Activated naive CD4-positive, alpha-beta T cell treated with anti-CD3 and anti-CD28 coated beads, Interleukin-2, amount 50 U/mL, for 16 hours (primary cell): ENCODE data around the gene GSTM2.

ENCODE experiments used
- DNase-seq: peaks from one replicate; pipeline ENCODE4 v3.0.0-alpha.2; 2020

GSTM2 gene

DNA sequence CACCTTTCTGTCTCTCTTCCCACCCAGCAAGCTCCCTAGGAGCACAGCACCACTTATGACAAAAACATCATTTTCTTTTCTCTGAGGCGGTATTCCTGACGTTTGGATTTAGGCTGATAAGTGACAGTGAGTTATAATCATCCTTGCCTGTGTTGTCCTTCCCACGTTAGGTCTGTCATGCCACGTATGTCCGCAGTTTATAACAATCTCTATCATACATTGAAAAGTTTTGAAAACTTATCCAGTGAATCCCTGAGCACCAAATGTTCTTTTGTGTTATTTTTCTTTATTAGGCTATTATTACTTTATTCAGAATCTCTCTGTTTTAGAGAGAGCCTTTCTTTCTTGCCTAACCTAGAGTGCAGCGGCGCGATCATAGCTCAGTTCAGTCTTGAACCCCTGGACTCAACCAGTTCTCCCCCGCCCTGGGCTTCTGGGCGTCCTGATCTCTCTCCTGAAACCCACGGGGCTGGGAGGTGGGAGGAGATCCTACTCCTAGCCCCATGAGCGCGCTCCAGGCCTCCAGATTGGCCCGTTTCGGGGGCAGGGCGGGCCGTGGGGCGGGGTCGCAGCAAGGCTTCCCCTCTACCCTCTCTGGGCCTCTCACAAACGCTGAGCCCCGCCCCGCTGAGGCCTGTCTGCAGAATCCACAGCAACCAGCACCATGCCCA is at the start of gene GSTM2:
Gene GSTM2, plus strand, starts transcription at position 606 of the 671 bp plus-strand sequence. Its CDS starts 59 bp downstream, at position 665.
- peak; percentile 91 for DNase-seq

DNA sequence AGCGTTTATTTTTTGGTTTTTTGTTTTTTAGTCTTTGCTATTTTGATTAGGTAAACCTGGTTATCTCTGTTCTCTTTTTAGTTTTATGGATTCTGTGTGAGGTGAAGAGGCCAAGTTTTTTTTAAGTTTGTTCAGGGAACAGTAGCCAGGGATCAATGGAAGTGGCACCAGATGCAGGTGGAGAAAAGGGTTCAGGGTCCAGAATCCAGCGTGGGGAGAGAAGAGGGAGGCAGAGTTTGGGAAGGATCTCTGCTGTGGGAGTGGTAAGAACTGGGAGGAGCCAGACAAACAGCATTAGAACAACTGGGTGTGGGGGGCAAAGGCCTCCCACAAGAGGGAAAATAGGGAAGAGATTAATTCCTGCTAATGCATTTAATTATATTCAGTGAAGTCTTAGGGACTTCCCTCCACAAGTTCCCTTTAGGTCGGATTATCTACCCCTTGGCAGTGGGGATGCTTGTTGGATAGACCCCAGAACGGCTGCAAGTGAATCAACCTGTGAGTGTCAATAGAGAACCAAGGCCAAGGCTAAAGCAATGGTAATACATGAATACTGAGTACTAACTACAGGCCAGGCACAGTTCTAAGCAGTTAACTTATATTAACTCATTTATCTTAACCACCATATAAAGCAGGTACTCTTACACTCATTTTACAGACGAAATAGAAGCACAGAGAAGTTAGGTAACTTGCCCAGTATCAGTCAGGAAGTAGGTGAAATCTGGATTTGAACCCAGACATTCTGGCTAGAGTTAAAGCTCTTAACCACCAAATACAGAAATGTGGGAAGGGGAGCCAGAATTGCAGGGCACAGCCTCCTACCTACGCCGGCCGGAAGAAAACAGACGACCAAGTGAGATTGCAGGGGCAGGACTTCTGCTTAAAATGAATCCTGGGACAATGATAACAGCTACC is 48.9 kb upstream of the GSTM2 start:
- no peak for DNase-seq

DNA sequence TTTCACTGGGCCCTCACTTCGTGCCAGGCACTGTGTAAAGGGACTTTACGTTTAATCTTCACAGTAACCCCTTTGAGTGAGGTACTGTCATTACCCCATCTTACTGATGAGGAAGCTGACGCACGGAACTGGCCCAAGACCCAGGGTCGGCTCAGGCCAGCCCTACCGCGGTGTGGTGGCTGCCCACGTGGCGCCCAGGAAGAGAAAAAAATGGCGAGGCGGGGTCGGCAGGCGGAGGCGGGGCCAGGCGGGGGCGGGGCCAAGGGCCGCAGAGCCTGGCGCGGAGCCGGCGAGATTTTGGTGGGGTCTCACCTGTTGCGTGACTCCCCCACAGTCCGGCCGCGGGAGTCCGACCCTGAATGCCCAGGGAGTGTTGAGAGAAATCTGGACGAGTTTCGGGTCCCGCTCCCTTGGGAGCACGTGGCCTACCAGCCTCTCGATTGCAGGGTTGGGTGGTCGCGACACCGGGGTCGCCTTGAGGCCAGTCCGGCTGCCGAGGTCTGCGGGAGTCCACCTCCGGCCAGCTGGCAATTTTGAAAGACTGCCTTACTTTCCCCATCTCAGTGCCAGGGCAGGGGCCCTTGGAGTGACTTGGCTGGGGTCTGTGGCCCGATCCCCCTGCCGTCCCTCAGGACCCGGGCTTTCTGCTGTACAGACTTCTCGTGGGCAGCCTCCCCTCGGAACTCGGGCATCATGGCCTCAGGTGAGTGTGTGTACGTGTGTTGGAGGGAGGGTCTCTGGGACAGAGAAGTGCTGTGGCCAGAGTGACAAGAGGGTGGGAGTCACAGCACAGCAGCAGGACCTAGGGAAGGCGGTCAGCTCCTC is 48.1 kb upstream of the GSTM2 start, which contains the start of the genes AMPD2 and GNAT2:
Gene AMPD2, plus strand, starts transcription at position 262 of the 825 bp plus-strand sequence. CDS start 1,339 bp downstream, outside the sequence.
Gene GNAT2, minus strand, starts transcription at position 41 of the 825 bp plus-strand sequence. CDS start 6,746 bp downstream, outside the sequence.
- DNase-seq, result peak; percentile 69

DNA sequence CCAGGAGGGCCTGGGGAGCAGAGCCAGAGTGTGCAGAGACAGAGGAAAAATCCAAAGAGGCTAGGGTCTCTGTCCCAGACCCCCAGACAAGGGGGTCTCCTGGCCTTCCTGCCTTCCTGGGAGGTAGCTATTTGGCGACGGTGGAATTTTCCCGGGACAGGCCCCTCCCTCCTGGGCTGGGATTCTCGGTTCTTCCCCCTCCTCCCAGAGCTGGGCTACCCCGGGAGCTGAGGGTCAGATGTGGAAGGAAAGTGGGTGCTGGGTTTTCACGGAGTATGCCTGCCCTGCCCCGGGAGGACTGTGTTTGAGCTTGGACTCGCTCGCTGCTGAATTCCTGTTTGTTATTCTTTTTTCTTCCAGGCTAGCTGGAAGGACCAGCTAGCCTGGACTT is 47.5 kb upstream of the GSTM2 start:
- DNase-seq, result no peak

DNA sequence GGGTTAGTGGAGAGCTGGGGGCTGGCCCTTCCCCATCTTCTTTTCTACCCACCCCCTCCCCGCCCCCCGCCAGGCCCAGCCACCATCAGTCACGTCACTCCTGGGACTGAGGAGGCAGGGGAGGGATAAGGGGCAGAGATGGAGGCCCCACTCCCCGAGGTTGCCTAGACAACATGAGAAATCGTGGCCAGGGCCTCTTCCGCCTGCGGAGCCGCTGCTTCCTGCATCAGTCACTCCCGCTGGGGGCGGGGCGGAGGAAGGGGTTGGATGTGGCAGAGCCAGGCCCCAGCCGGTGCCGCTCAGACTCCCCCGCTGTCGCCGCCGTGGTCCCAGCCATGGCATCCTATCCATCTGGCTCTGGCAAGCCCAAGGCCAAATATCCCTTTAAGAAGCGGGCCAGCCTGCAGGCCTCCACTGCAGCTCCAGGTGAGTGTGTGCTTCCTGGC is 47.0 kb upstream of the GSTM2 start:
- DNase-seq, result peak; percentile 98

DNA sequence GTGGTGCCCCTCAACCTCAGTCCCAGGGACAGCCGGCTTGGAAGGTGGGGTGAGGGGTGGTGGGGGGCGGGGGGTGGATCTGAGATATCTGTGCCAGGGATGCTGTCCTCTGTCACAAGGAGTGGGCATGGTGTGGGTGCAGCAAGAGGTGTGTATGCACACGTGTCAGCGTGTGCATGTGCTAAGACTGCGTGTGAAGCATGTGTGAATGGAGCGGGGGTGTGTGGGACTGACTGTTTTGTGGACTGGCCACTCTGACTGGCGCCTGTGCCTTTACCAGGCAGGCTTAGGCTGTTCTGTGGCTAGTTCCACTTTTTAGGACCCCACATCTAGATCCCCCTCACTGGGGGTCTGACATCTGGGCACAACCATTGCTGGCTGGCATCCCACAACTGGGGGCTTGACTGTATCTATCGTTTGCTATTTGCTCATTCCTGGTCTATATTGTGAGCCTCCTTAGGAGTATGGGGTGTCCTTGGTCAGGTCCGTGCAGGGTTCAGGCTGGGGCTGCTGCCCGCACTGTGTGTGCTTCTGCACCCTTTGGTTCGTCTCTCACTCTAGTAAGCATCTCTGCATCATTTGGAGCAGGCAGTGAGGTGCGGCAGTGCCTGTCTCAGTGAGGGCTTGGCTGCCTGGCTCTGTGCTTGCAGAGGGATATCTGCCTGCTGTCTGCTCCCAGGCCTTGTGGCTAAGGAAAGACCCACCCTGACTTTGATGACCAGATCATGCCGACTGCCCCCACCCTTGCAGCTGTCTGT is 46.3 kb upstream of the GSTM2 start:
- DNase-seq, result no peak

DNA sequence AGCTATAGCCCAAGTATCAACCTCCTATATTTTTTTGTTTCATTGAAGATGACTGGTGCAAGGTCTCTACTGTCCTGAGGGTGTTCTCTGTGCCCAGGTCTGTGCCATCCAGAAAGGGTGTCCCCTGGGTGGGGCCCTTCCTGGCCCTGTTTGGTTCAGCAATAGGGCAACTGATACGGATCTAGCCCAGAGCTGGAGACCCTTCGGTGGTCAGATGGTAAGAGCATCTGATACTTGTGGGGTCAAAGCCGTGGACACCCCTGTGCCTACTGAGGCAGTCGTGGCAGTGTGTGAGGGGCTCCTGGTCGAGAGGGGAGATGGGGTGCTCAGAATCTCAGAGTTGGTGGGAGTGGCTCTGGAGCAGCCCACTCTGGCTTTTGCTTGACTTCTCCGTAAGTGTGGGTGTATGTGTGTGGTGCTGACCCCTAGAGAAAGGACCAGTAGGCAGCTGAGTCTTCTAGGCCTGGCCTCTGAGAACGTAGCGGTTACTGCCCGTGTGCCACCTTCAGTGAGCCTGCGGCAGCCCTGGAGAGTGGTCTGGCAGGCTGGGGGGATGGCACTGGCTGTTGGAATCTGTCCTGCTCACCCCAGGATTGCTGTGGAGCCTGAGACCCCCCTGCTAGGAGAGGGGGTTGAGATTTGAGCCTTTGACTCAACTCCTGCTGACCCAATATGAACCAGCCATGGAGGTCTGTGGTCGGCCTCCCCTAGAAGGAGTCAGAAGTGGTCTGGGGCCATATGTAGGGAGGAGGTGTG is 45.5 kb upstream of the GSTM2 start:
- no peak for DNase-seq

DNA sequence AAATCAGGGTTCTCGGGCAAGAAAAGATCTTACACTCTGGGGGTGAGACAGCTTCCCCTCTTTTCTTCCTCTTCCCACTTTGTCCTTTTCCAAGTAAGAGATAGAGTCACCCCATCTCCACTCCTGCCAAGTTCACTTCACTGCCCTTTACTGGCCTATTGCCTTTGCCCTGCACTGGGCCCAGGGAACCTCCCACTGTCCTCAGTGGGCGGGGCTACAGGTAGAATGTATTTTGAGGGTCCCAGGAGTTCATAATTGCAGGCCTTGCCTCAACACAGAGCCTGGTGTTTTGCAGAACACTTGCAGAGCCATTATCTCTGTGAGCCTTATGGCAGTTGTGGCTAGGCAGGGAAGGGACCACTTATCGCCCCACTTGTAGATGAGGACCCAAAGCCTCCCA is 45.0 kb upstream of the GSTM2 start:
- no peak for DNase-seq

DNA sequence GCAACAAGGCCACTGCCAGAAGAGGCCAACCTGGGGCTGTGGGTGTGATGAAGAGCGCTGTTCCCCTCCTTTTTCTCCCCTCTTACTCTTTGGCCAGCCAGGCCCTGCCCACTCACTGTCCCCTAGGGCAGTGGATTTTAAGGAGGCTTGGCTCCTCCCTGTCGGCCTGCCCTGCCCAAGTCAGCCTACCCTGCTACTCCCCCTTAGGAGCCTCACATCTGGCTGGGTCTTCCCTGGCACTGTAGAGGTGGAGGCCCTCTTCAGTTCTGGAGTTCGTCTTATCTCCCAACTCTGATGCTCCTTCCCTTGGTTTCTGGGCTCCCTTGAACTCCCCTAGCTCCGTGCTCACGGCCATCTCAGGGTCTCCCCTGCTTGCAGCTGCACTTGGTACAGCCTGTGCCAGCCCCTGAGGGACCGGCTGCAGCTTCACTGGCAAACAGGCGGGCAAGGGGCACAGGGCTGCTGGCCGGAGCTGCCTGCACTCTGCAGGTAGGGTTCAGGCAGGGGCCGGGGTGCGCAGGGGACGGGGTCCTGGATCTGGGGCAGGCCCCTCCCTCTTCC is 44.2 kb upstream of the GSTM2 start:
- DNase-seq, result no peak

DNA sequence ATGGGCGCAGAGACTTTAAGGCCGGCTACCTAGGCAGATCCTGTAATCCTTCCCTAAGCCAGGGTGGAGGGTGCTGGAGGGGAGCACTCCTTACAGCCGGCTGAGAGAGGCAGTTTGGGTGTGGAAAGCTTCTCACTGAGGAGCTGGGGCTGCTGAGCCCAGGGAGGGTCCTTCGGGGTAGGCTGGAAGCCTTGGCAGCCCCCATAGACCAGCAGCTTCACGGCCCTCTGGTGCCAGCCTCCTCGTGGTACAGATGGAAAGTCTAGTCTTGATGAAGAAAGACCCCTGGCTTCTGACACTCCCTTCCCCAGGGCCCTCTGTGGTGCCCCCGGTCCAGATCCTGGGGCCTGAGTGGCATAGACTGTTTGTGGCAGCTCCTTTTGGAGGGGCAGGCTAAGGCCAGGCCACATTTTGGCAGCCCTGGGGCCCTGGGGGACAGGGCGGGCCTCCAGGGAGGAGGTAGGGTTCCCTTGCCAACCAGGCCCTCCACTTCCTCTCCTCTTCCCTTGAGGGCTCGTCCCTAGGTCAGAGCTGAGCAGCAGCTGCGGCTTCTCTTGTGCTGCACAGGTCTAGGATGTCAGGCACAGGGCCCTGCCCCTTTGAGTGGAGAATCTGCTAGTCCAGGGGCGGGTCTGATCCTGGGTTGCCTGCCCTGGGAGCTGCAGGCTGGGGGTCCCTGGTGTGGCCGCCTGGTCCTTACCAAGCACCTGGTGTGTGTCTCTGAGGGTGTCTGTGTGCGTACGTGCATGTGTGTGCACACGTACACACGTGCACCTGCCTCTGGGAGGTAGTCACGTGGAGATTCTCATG is 43.5 kb upstream of the GSTM2 start:
- DNase-seq, result no peak

DNA sequence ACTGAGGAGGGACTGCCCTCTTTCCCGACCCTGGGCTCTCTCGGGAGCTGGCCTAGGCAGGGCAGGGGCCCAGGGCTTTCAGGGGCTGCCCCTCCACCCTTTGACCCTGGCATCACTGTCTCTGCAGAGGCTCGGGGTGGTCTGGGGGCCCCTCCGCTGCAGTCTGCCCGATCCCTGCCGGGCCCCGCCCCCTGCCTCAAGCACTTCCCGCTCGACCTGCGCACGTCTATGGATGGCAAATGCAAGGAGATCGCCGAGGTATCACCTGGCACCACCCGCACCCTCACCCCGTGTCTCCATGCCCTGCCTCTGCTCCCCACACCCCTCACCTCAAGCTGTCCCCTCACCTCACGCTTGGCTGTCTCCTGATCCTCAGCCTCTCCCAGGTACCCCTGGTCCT is 42.7 kb upstream of the GSTM2 start:
- no peak for DNase-seq

DNA sequence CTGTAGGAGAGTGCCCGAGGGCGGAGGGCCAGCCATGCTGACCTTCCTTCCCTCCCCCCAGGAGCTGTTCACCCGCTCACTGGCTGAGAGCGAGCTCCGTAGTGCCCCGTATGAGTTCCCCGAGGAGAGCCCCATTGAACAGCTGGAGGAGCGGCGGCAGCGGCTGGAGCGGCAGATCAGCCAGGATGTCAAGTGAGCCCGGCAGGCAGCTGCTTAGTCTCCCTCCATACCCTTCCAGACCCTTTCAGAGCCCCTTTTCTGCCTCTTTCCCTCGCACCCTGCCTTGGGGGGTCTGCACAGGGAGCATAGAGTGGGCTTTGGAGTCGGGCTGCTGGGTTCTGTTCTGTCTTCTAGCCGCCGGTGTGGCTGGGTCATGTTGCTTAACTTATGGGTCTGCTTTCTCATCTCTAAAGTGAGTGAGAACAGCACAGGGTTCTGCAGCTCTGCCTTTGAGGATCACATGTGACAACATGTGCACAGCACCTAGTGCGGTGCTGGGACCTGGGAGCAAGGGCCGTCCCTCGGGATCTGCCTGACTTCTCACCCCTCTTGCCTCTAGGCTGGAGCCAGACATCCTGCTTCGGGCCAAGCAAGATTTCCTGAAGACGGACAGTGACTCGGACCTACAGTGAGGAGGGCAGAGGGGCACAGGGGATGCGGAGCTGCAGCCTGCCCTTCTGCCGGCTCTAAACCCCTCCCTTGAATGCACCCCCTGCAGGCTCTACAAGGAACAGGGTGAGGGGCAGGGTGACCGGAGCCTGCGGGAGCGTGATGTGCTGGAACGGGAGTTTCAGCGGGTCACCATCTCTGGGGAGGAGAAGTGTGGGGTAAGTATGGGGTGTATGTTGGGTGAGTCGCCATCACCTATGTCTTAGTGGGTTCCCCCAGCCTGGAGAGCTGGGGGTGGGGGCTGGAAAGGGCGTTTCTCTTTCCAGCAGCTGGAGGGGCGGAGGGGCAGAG is 42.0 kb upstream of the GSTM2 start:
- DNase-seq, result no peak

DNA sequence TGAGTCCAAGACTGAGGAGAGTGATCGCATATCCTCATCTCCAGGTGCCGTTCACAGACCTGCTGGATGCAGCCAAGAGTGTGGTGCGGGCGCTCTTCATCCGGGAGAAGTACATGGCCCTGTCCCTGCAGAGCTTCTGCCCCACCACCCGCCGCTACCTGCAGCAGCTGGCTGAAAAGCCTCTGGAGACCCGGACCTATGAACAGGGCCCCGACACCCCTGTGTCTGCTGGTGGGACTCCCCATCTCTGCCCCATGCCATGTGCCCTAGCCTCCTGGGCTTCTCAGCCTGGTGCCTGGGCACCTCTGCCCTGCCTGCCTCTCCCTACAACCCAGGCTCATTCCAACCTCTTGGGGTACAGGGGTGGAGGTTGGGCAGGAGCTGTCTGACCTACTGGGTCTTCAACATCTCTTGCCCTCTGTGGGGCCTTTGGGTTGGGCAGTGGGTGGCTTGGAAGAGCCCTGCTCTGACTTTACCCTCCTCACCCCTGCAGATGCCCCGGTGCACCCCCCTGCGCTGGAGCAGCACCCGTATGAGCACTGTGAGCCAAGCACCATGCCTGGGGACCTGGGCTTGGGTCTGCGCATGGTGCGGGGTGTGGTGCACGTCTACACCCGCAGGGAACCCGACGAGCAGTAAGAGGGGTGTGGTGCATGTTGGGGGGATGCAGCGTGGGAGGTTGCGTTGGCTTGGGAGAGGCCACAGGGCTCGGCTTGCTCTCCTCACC is 41.0 kb upstream of the GSTM2 start:
- DNase-seq, result no peak

DNA sequence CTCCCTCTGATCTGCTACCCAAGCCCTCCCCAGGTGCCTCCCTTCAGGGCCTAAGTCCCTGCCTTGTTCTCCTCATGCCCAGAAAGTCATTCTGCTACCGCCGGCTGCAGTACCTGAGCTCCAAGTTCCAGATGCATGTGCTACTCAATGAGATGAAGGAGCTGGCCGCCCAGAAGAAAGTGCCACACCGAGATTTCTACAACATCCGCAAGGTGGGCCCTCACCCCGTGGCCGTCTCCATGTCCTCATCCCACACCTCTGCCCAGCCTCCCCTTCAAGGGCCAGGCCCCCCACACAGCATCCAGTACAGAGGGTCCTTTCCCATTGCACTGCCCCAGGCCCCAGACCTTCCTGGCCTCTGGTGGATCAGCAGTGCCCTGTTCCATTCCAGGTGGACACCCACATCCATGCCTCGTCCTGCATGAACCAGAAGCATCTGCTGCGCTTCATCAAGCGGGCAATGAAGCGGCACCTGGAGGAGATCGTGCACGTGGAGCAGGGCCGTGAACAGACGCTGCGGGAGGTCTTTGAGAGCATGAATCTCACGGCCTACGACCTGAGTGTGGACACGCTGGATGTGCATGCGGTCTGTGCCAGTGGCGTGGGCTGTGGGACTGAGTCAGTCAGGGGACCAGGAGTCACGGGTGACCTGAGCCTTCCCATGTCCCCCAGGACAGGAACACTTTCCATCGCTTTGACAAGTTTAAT is 40.0 kb upstream of the GSTM2 start:
- DNase-seq, result no peak

DNA sequence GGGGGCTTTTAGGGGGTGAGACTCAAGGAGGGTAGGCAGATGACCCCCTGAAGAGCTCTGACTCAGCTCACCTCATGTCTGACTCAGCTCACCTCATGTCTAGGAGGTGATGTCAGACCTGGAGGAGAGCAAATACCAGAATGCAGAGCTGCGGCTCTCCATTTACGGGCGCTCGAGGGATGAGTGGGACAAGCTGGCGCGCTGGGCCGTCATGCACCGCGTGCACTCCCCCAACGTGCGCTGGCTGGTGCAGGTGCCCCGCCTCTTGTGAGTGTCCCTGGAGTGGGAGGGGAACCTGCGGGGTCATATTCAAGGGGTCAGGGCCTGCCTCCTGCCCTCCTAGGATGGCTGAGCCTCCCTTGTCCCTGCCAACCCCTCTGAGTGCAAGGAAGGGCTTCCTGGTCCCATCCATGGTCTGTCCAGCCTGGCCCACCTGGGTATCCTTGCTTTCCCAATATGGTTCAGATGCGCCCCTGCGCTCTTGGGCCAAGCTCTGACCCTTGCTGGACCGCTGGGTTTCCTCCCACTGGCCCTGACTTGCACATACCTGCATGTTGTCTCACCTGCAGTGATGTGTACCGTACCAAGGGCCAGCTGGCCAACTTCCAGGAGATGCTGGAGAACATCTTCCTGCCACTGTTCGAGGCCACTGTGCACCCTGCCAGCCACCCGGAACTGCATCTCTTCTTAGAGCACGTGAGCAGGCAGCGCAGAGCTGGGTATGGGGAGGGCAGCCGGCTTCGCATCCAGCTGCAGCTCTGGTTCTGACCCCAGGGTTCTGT is 39.1 kb upstream of the GSTM2 start:
- DNase-seq, result no peak

DNA sequence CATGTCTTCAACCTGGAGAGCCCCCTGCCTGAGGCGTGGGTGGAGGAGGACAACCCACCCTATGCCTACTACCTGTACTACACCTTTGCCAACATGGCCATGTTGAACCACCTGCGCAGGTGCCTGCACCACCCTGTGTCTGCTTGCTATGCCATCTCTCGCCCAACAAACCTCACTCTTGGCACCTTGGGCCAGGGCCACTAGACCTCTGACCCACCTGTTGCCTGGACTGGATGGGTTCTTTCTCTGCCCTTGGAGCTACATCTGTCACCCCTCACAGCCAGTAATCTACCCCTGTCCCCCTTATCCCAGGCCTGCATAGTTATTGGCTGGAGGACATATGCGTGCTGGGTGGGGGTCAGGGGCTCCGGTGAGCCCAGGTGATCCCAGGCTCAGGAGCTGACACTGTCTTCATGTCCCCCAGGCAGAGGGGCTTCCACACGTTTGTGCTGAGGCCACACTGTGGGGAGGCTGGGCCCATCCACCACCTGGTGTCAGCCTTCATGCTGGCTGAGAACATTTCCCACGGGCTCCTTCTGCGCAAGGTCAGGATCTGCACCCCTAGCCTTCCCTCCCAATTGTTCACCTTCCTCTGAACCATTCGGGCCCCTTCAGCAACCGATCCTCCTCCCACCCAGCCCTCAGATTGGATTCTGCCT is 38.4 kb upstream of the GSTM2 start:
- DNase-seq, result no peak
